Fibroblast of the aortic adventitia (primary cell): Measurements from ENCODE around the gene NUDT8. TPM values are rescaled to one million over a fixed set of nuclear protein-coding genes. Genes with fewer than 3 reads are reported as not detected.

ENCODE experiments used
- DNase-seq: peaks from one replicate; pipeline ENCODE4 v3.0.0-alpha.2; 2010; ENCODE audit warnings: low read depth
- H3K4me3 ChIP-seq: 2 replicates; pipeline ENCODE4 v1.5.1; 2011; ENCODE audit warnings: low read depth, mild to moderate bottlenecking, control low read depth, low read length, moderate library complexity
- total RNA-seq: library from RNA; depleted of rRNA; stranded (reverse); fragments of >200 nt; gene quantifications from 2 replicates; pipeline ENCODE4 v1.2.3, GENCODE V29; 2012; ENCODE audit warnings: low replicate concordance
- TF ChIP-seq, protein P1 (sequence below): IDR thresholded peaks from 2 replicates; pipeline ENCODE4 v1.5.1; 2011; ENCODE audit warnings: mild to moderate bottlenecking, low read length, control low read depth, inconsistent platforms; ENCODE audit not compliant: insufficient read depth

The NUDT8 gene
- total RNA-seq, 1 donor: 8.4 TPM

DNA sequence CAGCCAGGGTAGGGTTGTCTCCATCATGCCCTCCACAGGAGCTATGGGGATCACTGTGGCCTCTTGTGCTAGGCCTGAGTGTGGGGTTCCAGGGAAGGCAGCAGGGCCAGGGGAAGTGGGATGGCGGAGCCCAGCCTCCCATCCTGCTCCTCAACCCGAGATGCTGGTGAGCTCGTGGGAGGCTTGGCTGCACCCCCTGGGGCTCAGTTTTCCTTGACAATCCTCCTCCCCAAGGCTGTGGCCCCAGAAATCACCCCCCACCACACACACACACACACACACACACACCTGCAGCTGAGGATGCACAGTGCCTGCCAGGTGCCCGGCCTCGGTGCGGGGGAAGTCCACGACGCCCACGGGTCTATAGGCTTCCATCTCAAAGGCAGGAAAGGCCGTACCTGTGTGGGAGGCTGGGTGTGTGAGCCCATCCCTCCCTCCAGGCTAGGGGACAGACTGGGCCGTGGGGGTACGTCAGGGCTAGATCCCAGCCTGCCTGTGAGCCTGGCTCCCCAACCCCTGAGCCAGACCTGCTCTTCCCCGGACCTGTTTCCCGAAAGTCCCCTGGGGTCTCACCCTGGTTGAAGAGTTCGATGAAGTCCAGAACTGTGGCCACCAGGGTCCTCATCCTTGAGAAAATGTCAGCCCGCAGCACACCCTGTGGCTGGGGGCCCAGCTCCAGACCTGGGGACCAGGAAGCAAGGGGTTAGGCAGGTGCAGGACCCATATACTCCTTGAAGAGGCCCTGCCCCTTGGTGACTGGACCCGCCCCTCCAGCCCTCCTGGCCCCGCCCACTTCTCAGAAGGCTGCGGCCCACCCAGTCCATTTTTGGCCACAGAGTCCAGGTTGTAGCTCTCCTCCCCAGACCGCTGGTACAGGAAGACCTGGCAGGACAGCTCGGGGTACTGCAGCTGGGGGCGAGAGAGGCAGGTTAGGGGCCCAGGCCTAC is 15.0 kb upstream of the NUDT8 start:
- TF ChIP-seq, protein P1, sequence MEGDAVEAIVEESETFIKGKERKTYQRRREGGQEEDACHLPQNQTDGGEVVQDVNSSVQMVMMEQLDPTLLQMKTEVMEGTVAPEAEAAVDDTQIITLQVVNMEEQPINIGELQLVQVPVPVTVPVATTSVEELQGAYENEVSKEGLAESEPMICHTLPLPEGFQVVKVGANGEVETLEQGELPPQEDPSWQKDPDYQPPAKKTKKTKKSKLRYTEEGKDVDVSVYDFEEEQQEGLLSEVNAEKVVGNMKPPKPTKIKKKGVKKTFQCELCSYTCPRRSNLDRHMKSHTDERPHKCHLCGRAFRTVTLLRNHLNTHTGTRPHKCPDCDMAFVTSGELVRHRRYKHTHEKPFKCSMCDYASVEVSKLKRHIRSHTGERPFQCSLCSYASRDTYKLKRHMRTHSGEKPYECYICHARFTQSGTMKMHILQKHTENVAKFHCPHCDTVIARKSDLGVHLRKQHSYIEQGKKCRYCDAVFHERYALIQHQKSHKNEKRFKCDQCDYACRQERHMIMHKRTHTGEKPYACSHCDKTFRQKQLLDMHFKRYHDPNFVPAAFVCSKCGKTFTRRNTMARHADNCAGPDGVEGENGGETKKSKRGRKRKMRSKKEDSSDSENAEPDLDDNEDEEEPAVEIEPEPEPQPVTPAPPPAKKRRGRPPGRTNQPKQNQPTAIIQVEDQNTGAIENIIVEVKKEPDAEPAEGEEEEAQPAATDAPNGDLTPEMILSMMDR: no peak
- no peak overlapping the region for H3K4me3 ChIP-seq
- DNase-seq: no peak

DNA sequence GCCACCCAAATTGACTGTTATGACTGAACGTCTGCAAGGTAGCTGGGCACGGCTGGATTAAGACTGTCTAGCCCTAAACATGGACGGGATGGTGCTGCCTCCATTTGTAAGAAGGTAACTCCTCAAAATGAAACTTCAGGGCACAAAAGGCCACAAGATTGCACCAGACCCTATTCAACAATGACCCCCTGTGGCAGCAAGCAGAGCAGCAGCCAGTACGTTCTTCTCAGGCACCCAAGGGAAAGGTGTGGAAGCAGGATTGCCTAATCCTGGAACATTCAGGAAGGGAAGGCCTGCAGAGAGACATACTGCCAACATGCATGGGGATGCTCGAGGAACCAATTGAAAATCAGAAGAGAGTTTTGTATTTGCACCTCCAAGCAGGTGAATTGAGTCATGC is 14.3 kb upstream of the NUDT8 start:
- TF ChIP-seq, protein P1: peak; percentile 28
- H3K4me3 ChIP-seq: no peak overlapping the region
- no peak for DNase-seq

DNA sequence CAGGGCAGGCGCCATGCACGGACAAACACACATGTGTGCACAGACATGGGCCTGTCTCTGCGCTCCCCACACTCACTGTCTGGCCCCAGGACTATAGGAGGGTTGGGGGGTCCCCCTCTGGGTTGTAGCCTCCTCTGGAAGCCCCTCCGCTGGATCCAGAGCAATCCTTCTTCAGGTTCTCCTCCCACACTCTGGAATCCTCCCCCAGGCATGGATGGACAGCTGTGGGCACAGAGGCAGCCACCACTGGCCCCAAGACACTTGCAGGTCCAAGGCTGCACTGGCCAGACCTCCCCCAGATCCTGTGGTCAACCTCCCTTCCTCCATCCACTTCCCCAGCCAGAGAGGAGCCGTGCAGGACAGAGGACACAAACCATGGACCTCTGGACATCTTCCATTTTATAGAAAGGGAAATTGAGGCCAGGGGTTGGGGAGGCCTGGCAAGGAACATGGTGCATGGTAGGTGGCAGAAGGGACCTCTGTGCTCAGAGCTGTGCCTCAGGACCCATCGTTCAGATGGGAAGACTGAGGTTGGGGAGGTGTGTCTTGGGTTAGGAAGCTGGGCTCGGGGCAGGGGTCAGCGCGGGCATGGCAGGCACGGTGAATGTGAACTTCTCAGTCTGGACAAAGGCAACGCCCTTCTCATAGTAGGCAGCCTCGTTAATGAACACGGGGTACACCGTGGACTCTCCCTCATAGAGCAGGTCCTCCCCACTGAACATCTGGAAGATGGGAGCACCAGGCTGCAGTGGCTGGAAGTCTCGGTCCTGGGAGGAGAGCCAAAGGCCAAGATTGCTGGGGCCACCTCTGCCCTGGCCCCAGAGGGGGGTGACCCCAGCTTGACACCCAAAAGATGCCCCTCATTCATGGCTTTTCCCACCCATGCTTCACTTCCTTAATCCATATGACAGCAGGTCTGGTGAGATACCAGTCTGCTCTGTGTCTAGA is 12.7 kb upstream of the NUDT8 start:
- no peak overlapping the region for H3K4me3 ChIP-seq
- TF ChIP-seq, protein P1: no peak
- DNase-seq: no peak

DNA sequence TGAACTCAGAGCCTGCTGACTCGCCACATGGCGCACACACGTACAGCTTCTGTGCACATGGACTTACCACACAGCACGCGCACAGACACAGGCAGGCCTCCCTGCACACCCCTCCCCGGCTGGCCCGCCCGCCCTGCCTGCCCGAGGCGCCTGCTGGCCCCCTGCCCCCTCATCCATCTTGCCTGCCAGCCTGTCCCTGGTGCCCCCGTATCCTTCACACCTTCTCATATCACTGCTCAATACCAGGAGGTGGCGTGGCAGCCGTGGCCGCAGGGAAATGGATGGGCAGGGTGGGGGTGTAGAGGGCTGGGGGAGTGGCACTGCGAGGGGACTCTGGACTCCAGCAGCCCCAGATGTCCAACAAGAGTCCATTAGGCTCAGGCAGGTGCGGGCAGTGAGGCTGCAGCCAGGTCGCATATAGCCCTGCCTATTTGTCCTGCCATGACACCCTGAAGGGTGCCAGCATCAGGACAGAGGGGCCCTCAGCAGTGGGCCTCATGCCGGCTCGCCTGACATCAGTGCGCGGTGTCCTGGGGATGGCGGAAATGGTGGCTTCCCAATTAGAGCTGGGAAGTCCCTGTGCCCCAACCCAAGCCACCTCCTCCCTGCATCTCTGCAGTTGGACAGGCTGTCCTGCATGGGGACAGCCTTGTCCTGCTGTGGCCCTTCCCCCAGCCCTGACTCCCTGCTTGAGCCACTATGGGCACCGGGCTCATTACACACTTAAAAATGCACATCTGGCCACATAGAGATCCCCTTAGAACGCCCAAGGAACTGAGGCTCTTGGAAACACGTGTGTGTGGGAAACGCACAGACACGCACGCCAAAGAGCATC is 11.8 kb upstream of the NUDT8 start:
- DNase-seq: no peak
- TF ChIP-seq, protein P1: no peak
- H3K4me3 ChIP-seq: no peak overlapping the region

DNA sequence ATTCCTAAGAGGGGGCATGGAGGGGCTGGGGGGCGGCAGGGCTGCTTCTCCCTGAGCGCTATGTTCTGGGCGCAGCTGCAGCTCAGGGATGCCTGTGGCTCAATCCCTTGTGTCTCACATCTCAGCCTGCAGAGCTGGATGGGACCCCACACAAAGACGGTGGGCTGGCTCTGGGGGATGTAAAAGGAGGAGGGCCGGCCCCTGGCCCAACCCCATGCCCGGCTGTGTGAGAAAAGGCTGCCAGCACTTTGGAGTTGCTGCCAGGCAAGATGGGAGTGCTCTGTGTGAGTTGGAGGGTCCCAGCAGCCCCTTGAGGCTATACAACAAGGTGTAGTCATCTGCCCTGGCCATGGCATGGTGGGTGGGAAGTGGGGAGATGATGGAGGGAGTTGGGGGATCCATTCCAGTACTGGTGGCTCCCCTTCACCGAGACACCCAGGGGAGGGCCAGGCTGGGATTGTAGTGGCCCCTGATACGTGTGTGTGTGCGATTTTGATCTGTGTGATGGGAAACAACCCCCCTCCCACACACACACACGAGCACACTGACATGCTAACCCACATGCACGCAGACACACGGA is 11.1 kb upstream of the NUDT8 start:
- TF ChIP-seq, protein P1: no peak
- no peak for DNase-seq

More for the DNA sequence above, 11.1 kb upstream of the NUDT8 start:
- no peak overlapping the region for H3K4me3 ChIP-seq
